ENCODE measurements around the gene TENM3. TPM values are rescaled to one million over a fixed set of nuclear protein-coding genes. Genes with fewer than 3 reads are reported as not detected.
A peak's percentile ranks its signal among the peaks of the same experiment; 100 is the strongest.

TENM3 gene
- total RNA-seq, 1 donor from 2014 or later = 106 TPM

DNA sequence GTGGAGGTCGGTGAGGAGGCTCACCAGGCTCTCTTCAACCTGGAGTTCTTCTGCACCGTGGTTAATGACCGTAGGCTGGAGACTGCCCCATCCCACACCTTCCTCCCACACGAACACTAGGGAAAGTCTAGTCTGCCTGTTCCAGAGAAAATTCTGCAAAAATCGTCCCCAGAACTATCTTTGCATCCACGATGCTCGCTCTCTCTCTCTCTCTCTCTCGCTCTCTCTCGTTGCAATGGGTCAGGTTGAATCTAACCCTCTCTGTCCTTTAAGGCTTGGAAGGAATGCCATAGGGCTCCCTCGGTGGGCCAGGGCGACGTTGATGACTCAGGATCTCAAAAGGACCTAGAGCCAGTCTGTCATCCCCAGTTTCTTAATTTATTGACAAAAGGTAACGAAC lies 562.5 kb downstream of the TENM3 start:
- peaks cover 8% of the 10 kb centered on the region for H3K36me3 Mint-ChIP-seq
- H3K4me3 Mint-ChIP-seq = peak overlapping the region; percentile 86
- no peak for DNase-seq (ENCODE audit: low spot score in 2 of 2, unreplicated experiment in 2 of 2)
- no peak overlapping the region for H3K27ac Mint-ChIP-seq
- H3K4me1 Mint-ChIP-seq = peaks cover 15% of the 10 kb centered on the region
- TF ChIP-seq CTCF (IDR thresholded peaks at IDR 0.05; ENCODE audit: unreplicated experiment) = no peak
- H3K9me3 Mint-ChIP-seq = no peaks in the 10 kb centered on the region
- peaks cover 7% of the 10 kb centered on the region for H3K27me3 Mint-ChIP-seq (ENCODE audit: low read depth)

- peaks cover 7% of the 10 kb centered on the region for H3K9me3 Mint-ChIP-seq
- peak; percentile 86 for TF ChIP-seq CTCF (IDR thresholded peaks at IDR 0.05; ENCODE audit: unreplicated experiment)
- peak; percentile 67 to 92 for DNase-seq (ENCODE audit: low spot score in 2 of 2, unreplicated experiment in 2 of 2)
- peaks cover 15% of the 10 kb centered on the region for H3K4me1 Mint-ChIP-seq
- peaks cover 3% of the 10 kb centered on the region for H3K36me3 Mint-ChIP-seq
- peak overlapping the region; percentile 91 for H3K27ac Mint-ChIP-seq
- peaks cover 7% of the 10 kb centered on the region for H3K27me3 Mint-ChIP-seq (ENCODE audit: low read depth)
- H3K4me3 Mint-ChIP-seq = peak overlapping the region; percentile 86
Measured at GRCh38 chr4:182806259-182807252, 563.4 kb downstream of the TENM3 start.

- Mint-ChIP-seq H3K27ac (no peak overlapping the region), H3K4me3 (peak overlapping the region; percentile 86), H3K4me1 (peaks cover 15% of the 10 kb centered on the region), H3K36me3 (peaks cover 5% of the 10 kb centered on the region), H3K9me3 (peaks cover 15% of the 10 kb centered on the region), H3K27me3 (ENCODE audit: low read depth) (peaks cover 7% of the 10 kb centered on the region)
- no peak for DNase-seq (ENCODE audit: low spot score in 2 of 2, unreplicated experiment in 2 of 2)
- no peak for TF ChIP-seq CTCF (IDR thresholded peaks at IDR 0.05; ENCODE audit: unreplicated experiment)
Measured at GRCh38 chr4:182807346-182807745, 564.1 kb downstream of the TENM3 start.

- Mint-ChIP-seq H3K36me3 (peaks cover 6% of the 10 kb centered on the region), H3K9me3 (peaks cover 16% of the 10 kb centered on the region), H3K27ac (no peak overlapping the region), H3K4me1 (peaks cover 15% of the 10 kb centered on the region), H3K4me3 (no peak overlapping the region), H3K27me3 (ENCODE audit: low read depth) (peaks cover 7% of the 10 kb centered on the region)
- DNase-seq (ENCODE audit: low spot score in 2 of 2, unreplicated experiment in 2 of 2) = no peak
- no peak for TF ChIP-seq CTCF (IDR thresholded peaks at IDR 0.05; ENCODE audit: unreplicated experiment)
Measured at GRCh38 chr4:182807767-182808548, 564.8 kb downstream of the TENM3 start.

- DNase-seq (ENCODE audit: low spot score in 2 of 2, unreplicated experiment in 2 of 2) = no peak
- H3K4me1 Mint-ChIP-seq = peaks cover 15% of the 10 kb centered on the region
- no peak for TF ChIP-seq CTCF (IDR thresholded peaks at IDR 0.05; ENCODE audit: unreplicated experiment)
Measured at GRCh38 chr4:182808673-182809416, 565.6 kb downstream of the TENM3 start.

More at GRCh38 chr4:182808673-182809416, 565.6 kb downstream of the TENM3 start:
- H3K36me3 Mint-ChIP-seq = peaks cover 6% of the 10 kb centered on the region
- peaks cover 19% of the 10 kb centered on the region for H3K9me3 Mint-ChIP-seq
- no peak overlapping the region for H3K4me3 Mint-ChIP-seq
- peaks cover 7% of the 10 kb centered on the region for H3K27me3 Mint-ChIP-seq (ENCODE audit: low read depth)
- no peak overlapping the region for H3K27ac Mint-ChIP-seq

Data from mesothelial cell of epicardium (in vitro differentiated cells).